ENCODE results near the gene SLC2A10. TPM values are rescaled to one million over a fixed set of nuclear protein-coding genes. Genes with fewer than 3 reads are reported as not detected.

SLC2A10 gene
- total RNA-seq (42.1 and 47.2 TPM in 2 replicates), polyA plus RNA-seq (20.4 and 35.3 TPM in 2 replicates), polyA minus RNA-seq (ENCODE audit: low replicate concordance) (28.0 and 51.5 TPM in 2 replicates)
- polyA plus RNA-seq (2012), result 15.9 and 24.3 TPM in 2 replicates

DNA sequence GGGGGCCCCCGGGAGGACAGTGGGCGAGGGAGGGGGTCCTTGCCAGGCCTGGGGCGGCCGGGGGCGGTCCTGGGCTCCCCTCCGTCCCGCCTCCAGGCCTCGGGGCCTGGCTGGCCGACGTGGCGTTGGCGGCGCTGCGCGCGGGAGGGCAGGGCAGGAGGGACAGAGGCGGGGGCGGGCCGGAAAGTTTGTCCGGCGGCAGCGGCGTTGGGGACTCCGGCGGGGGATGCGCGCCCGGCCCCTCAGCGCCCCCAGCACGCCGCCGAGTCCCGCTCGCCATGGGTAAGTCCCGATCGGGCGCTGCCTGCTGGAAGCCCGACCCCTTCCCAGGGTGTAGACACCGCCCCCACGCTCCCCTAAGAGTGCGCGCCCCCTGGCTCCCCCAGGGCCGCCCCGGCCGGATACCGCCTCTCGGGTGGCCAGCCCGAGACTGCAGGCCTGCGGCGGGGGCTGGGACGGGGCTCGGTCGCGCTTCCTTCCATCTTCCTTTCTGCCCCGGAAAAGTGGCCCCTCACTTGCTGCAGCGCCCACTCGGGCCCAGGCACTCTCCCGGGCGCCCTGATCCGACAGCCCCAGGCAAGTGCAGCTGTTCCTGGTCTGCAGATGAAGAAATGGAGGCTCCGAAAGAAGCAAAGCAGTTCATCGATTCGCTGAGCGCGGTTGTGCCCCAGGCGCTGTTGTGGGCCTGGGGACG lies at the start of gene SLC2A10:
SLC2A10 (plus strand) TSS at position 191 of the 694 bp plus-strand sequence; CDS start at position 279, 88 bp downstream.
- Histone ChIP-seq H3K36me3 (ENCODE audit: control insufficient read depth, insufficient read depth, low read length) (peaks cover 2% of the 10 kb centered on the region), H2AFZ (ENCODE audit: low read length) (peak within 1 kb of the TSS; percentile 91), H3K27ac (ENCODE audit: insufficient read depth, low read length) (peak within 1 kb of the TSS; percentile 60), H3K9ac (ENCODE audit: insufficient read depth, low read length) (peak within 1 kb of the TSS; percentile 79), H4K20me1 (ENCODE audit: control insufficient read depth, extremely low read depth, insufficient read depth, low read length) (no peaks in the 10 kb centered on the region), H3K79me2 (ENCODE audit: control insufficient read depth, insufficient read depth, low read length) (peaks cover 6% of the 10 kb centered on the region), H3K4me2 (ENCODE audit: extremely low read depth, insufficient read depth, low read length) (peak within 1 kb of the TSS; percentile 73), H3K9me3 (ENCODE audit: control insufficient read depth, insufficient read depth, low read depth, low read length) (no peaks in the 10 kb centered on the region), H3K4me1 (ENCODE audit: control insufficient read depth, extremely low read depth, insufficient read depth, low read length) (peaks cover 2% of the 10 kb centered on the region), H3K4me3 (replicated peaks in 1 of 4; ENCODE audit: control extremely low read depth in 1 of 4, insufficient read depth in 1 of 4, low read depth in 3 of 4, low read length in 4 of 4) (peak within 1 kb of the TSS; percentile 63 to 75 (median 66)), H3K27me3 (ENCODE audit: control insufficient read depth, insufficient read depth, low read length) (peaks cover 5% of the 10 kb centered on the region)
- peak; percentile 58 to 67 for DNase-seq (ENCODE audit: low read depth in 2 of 2)
- TF ChIP-seq EZH2 (IDR thresholded peaks at IDR 0.05; ENCODE audit: low read length, missing control alignments) (no peak), CTCF (conservative IDR thresholded peaks at IDR 0.05 in 1 of 2, IDR thresholded peaks at IDR 0.05 in 1 of 2; ENCODE audit: low read depth in 1 of 2, low read length in 2 of 2) (peak in 1 of 2 donors; percentile 0)

- Histone ChIP-seq H3K27me3 (ENCODE audit: control insufficient read depth, insufficient read depth, low read length) (no peaks in the 10 kb centered on the region), H3K4me2 (ENCODE audit: extremely low read depth, insufficient read depth, low read length) (no peak overlapping the region), H3K27ac (ENCODE audit: insufficient read depth, low read length) (no peak overlapping the region), H3K4me1 (ENCODE audit: control insufficient read depth, extremely low read depth, insufficient read depth, low read length) (no peaks in the 10 kb centered on the region), H4K20me1 (ENCODE audit: control insufficient read depth, extremely low read depth, insufficient read depth, low read length) (no peaks in the 10 kb centered on the region), H3K9me3 (ENCODE audit: control insufficient read depth, insufficient read depth, low read depth, low read length) (no peaks in the 10 kb centered on the region), H3K36me3 (ENCODE audit: control insufficient read depth, insufficient read depth, low read length) (no peaks in the 10 kb centered on the region), H3K79me2 (ENCODE audit: control insufficient read depth, insufficient read depth, low read length) (no peaks in the 10 kb centered on the region), H3K9ac (ENCODE audit: insufficient read depth, low read length) (no peak overlapping the region), H3K4me3 (replicated peaks in 1 of 4; ENCODE audit: control extremely low read depth in 1 of 4, insufficient read depth in 1 of 4, low read depth in 3 of 4, low read length in 4 of 4) (no peak overlapping the region), H2AFZ (ENCODE audit: low read length) (no peak overlapping the region)
- no peak for TF ChIP-seq CTCF (conservative IDR thresholded peaks at IDR 0.05 in 1 of 2, IDR thresholded peaks at IDR 0.05 in 1 of 2; ENCODE audit: low read depth in 1 of 2, low read length in 2 of 2)
- no peak for TF ChIP-seq EZH2 (IDR thresholded peaks at IDR 0.05; ENCODE audit: low read length, missing control alignments)
- no peak for DNase-seq (ENCODE audit: low read depth in 2 of 2)
These were observed 49.0 kb upstream of the SLC2A10 start for GRCh38 chr20:46660487-46660886.

- no peaks in the 10 kb centered on the region for H3K79me2 ChIP-seq (ENCODE audit: control insufficient read depth, insufficient read depth, low read length)
- no peak overlapping the region for H3K27ac ChIP-seq (ENCODE audit: insufficient read depth, low read length)
- no peaks in the 10 kb centered on the region for H3K36me3 ChIP-seq (ENCODE audit: control insufficient read depth, insufficient read depth, low read length)
- no peak overlapping the region for H3K4me3 ChIP-seq (replicated peaks in 1 of 4; ENCODE audit: control extremely low read depth in 1 of 4, insufficient read depth in 1 of 4, low read depth in 3 of 4, low read length in 4 of 4)
- no peak overlapping the region for H3K4me2 ChIP-seq (ENCODE audit: extremely low read depth, insufficient read depth, low read length)
- no peak overlapping the region for H2AFZ ChIP-seq (ENCODE audit: low read length)
- H3K9me3 ChIP-seq (ENCODE audit: control insufficient read depth, insufficient read depth, low read depth, low read length), result no peaks in the 10 kb centered on the region
- H3K4me1 ChIP-seq (ENCODE audit: control insufficient read depth, extremely low read depth, insufficient read depth, low read length), result no peaks in the 10 kb centered on the region
- TF ChIP-seq CTCF (conservative IDR thresholded peaks at IDR 0.05 in 1 of 2, IDR thresholded peaks at IDR 0.05 in 1 of 2; ENCODE audit: low read depth in 1 of 2, low read length in 2 of 2) (no peak), EZH2 (IDR thresholded peaks at IDR 0.05; ENCODE audit: low read length, missing control alignments) (no peak)
- no peak for DNase-seq (ENCODE audit: low read depth in 2 of 2)
- H3K27me3 ChIP-seq (ENCODE audit: control insufficient read depth, insufficient read depth, low read length), result no peaks in the 10 kb centered on the region
- no peaks in the 10 kb centered on the region for H4K20me1 ChIP-seq (ENCODE audit: control insufficient read depth, extremely low read depth, insufficient read depth, low read length)
- no peak overlapping the region for H3K9ac ChIP-seq (ENCODE audit: insufficient read depth, low read length)
These were observed 47.8 kb upstream of the SLC2A10 start for GRCh38 chr20:46661659-46662058.
